ENCODE measurements around the gene CERT1. TPM values are rescaled to one million over a fixed set of nuclear protein-coding genes. Genes with fewer than 3 reads are reported as not detected.
"Not testable (repeated sequence)": the region's sequence is repeated elsewhere in the genome, so short reads cannot be mapped to it uniquely, and the experiment has no call there.

CERT1 gene
- total RNA-seq, 1 donor from 2014 or later = 38.3 TPM

DNA sequence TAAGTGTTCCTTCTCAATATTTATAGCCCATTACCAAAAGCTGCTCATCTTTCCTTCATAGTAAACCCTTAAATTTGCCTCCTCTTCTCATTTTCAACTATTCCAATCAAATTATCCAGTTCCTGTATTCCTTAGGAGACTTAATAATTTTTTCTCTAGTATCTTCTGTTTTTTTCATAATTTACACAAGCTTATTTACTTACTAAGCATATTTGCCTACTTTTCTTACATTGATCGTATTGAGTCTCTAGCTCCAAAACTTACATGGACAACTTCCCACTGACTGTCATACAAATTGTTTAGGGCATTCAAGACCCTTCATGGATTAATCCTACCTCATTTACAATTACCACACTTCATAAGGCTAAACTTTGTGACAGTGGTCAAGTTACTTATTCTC is 3.6 kb downstream of the CERT1 start:
- peaks cover 10% of the 10 kb centered on the region for H3K9me3 Mint-ChIP-seq
- no peak for TF ChIP-seq CTCF (IDR thresholded peaks at IDR 0.05; ENCODE audit: unreplicated experiment)
- H3K27ac Mint-ChIP-seq = no peak overlapping the region
- no peak for DNase-seq (ENCODE audit: low spot score in 2 of 2, unreplicated experiment in 2 of 2)
- H3K4me3 Mint-ChIP-seq = no peak overlapping the region
- H3K4me1 Mint-ChIP-seq = peaks cover 37% of the 10 kb centered on the region
- H3K27me3 Mint-ChIP-seq (ENCODE audit: low read depth) = no peaks in the 10 kb centered on the region
- peaks cover 11% of the 10 kb centered on the region for H3K36me3 Mint-ChIP-seq

DNA sequence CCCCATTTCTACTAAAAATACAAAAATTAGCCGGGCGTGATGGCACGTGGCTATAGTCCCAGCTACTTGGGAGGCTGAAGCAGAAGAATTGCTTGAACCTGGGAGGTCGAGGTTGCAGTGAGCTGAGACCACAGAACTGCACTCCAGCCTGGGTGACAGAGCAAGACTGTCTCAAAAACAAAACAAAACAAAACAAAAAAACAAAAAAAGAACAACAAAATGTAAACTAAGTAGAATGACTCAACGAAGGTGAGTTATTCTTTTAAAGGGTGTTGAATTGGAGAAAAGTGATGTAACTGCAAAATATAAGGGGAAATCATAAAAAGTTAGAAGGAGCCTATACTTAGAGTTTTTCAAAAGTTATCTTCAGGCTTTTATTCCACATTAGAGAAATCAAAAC is 6.3 kb downstream of the CERT1 start:
- H3K4me1 Mint-ChIP-seq = peaks cover 26% of the 10 kb centered on the region
- H3K36me3 Mint-ChIP-seq = peaks cover 13% of the 10 kb centered on the region
- H3K27me3 Mint-ChIP-seq (ENCODE audit: low read depth); DNase-seq (ENCODE audit: low spot score in 2 of 2, unreplicated experiment in 2 of 2); H3K4me3 Mint-ChIP-seq: not testable (repeated sequence)
- peaks cover 10% of the 10 kb centered on the region for H3K9me3 Mint-ChIP-seq
- peak overlapping the region; percentile 72 for H3K27ac Mint-ChIP-seq

GRCh38 chr5:75498875-75499274 is 12.6 kb downstream of the CERT1 start:
- not testable (repeated sequence) for H3K4me3 Mint-ChIP-seq; H3K9me3 Mint-ChIP-seq; H3K27ac Mint-ChIP-seq; H3K27me3 Mint-ChIP-seq (ENCODE audit: low read depth); DNase-seq (ENCODE audit: low spot score in 2 of 2, unreplicated experiment in 2 of 2); H3K4me1 Mint-ChIP-seq
- peaks cover 32% of the 10 kb centered on the region for H3K36me3 Mint-ChIP-seq

- H3K36me3 Mint-ChIP-seq = peaks cover 32% of the 10 kb centered on the region
- no peak for DNase-seq (ENCODE audit: low spot score in 2 of 2, unreplicated experiment in 2 of 2)
Measured at GRCh38 chr5:75498208-75498777, 13.1 kb downstream of the CERT1 start.

GRCh38 chr5:75496026-75496425 is 15.4 kb downstream of the CERT1 start:
- Mint-ChIP-seq H3K4me1 (no peaks in the 10 kb centered on the region), H3K27ac (no peak overlapping the region), H3K36me3 (peaks cover 46% of the 10 kb centered on the region), H3K4me3 (no peak overlapping the region), H3K27me3 (ENCODE audit: low read depth) (no peaks in the 10 kb centered on the region), H3K9me3 (peaks cover 11% of the 10 kb centered on the region)
- TF ChIP-seq CTCF (IDR thresholded peaks at IDR 0.05; ENCODE audit: unreplicated experiment) = no peak
- DNase-seq (ENCODE audit: low spot score in 2 of 2, unreplicated experiment in 2 of 2) = no peak

More at GRCh38 chr5:75498208-75498777, 13.1 kb downstream of the CERT1 start:
- Mint-ChIP-seq H3K27ac (no peak overlapping the region), H3K9me3 (peaks cover 7% of the 10 kb centered on the region), H3K4me3 (no peak overlapping the region), H3K4me1 (no peaks in the 10 kb centered on the region), H3K27me3 (ENCODE audit: low read depth) (no peaks in the 10 kb centered on the region)
- no peak for TF ChIP-seq CTCF (IDR thresholded peaks at IDR 0.05; ENCODE audit: unreplicated experiment)

- Mint-ChIP-seq H3K4me3 (no peak overlapping the region), H3K27me3 (ENCODE audit: low read depth) (no peaks in the 10 kb centered on the region), H3K9me3 (peaks cover 45% of the 10 kb centered on the region), H3K36me3 (peaks cover 56% of the 10 kb centered on the region), H3K4me1 (no peaks in the 10 kb centered on the region), H3K27ac (no peak overlapping the region)
- DNase-seq (ENCODE audit: low spot score in 2 of 2, unreplicated experiment in 2 of 2) = no peak
- no peak for TF ChIP-seq CTCF (IDR thresholded peaks at IDR 0.05; ENCODE audit: unreplicated experiment)
Measured at GRCh38 chr5:75491621-75492020, 19.8 kb downstream of the CERT1 start.

DNA sequence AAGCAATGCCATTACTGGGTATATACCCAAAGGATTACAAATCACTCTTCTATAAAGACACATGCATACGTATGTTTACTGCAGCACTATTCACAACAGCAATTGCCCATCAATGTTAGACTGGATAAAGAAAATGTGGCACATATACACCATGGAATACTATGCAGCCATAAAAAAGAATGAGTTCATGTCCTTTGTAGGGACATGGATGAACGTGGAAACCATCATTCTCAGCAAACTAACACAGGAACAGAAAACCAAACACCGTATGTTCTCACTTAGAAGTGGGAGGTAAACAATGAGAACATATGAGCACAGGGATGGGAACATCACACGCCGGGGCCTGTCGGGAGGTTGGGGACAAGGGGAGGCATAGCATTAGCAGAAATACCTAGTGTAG is 21.6 kb downstream of the CERT1 start:
- peaks cover 62% of the 10 kb centered on the region for H3K9me3 Mint-ChIP-seq
- not testable (repeated sequence) for H3K27ac Mint-ChIP-seq; H3K27me3 Mint-ChIP-seq (ENCODE audit: low read depth); DNase-seq (ENCODE audit: low spot score in 2 of 2, unreplicated experiment in 2 of 2); H3K4me3 Mint-ChIP-seq; H3K4me1 Mint-ChIP-seq
- H3K36me3 Mint-ChIP-seq = peaks cover 65% of the 10 kb centered on the region
